Measurements from ENCODE around the gene CERS3. TPM values are rescaled to one million over a fixed set of nuclear protein-coding genes. Genes with fewer than 3 reads are reported as not detected.

Gene CERS3
- under 1 TPM in 1 of 4 donors, not detected in 3; 0.11 TPM for total RNA-seq

GRCh38 chr15:100528833-100529428 lies at the start of gene CERS3:
Gene CERS3, minus strand, starts transcription at chr15:100528950. Its CDS starts 27,101 bp downstream, at chr15:100501849.
- intact Hi-C loops (cut with DNase I), result no loop called here

GRCh38 chr15:100573526-100573925 lies 44.8 kb upstream of the CERS3 start:
- Histone ChIP-seq H3K27me3 (no peaks in the 10 kb centered on the region), H3K36me3 (peaks cover 7 to 43% (median 26%) of the 10 kb centered on the region in 4 donors), H3K27ac (replicated peaks in 1 of 4) (no peak overlapping the region), H3K4me3 (no peak overlapping the region), H3K9me3 (no peaks in the 10 kb centered on the region), H3K4me1 (peaks cover 0 to 4% (median 0%) of the 10 kb centered on the region in 4 donors)
- DNase-seq (ENCODE audit: extremely low spot score), result no peak
- WGBS, result 84% methylated on average over 4 of the region's 4 CpGs
- intact Hi-C loops (cut with DNase I), result loop anchor here (2.0 to 10.0 kb wide), 2 partner anchors 225 to 639 kb away; no protein-coding TSS in a partner anchor
- no peak for TF ChIP-seq EP300 (IDR thresholded peaks at IDR 0.05)
- no peak for TF ChIP-seq POLR2AphosphoS5 (IDR thresholded peaks at IDR 0.05)
- TF ChIP-seq POLR2A (IDR thresholded peaks at IDR 0.05; ENCODE audit: low read depth), result no peak
- TF ChIP-seq CTCF (IDR thresholded peaks at IDR 0.05), result no peak

More at GRCh38 chr15:100528833-100529428, at the start of gene CERS3:
- peaks cover 0 to 10% (median 0%) of the 10 kb centered on the region in 4 donors for H3K27me3 ChIP-seq
- no peak for TF ChIP-seq POLR2A (IDR thresholded peaks at IDR 0.05; ENCODE audit: low read depth)
- no peaks in the 10 kb centered on the region for H3K36me3 ChIP-seq
- H3K27ac ChIP-seq (replicated peaks in 1 of 4), result no peak within 1 kb of the TSS
- no peak within 1 kb of the TSS for H3K4me3 ChIP-seq
- WGBS, result 86% methylated on average over 10 of the region's 10 CpGs
- no peaks in the 10 kb centered on the region for H3K9me3 ChIP-seq
- H3K4me1 ChIP-seq, result peaks cover 3 to 23% (median 15%) of the 10 kb centered on the region in 4 donors
- no peak for DNase-seq (ENCODE audit: extremely low spot score)

GRCh38 chr15:100572362-100572983 lies 43.7 kb upstream of the CERS3 start:
- TF ChIP-seq POLR2AphosphoS5 (IDR thresholded peaks at IDR 0.05) (no peak), CTCF (IDR thresholded peaks at IDR 0.05) (peak; percentile 49 to 63 (median 62)), EP300 (IDR thresholded peaks at IDR 0.05) (no peak)
- Histone ChIP-seq H3K27me3 (no peaks in the 10 kb centered on the region), H3K27ac (replicated peaks in 1 of 4) (no peak overlapping the region), H3K4me1 (peaks cover 0 to 4% (median 0%) of the 10 kb centered on the region in 4 donors), H3K4me3 (no peak overlapping the region), H3K9me3 (no peaks in the 10 kb centered on the region), H3K36me3 (peaks cover 7 to 48% (median 29%) of the 10 kb centered on the region in 4 donors)
- intact Hi-C loops (cut with DNase I), result loop anchor here (2.0 to 10.0 kb wide), 2 partner anchors 224 to 638 kb away; no protein-coding TSS in a partner anchor
- no peak for DNase-seq (ENCODE audit: extremely low spot score)
- WGBS, result 56% methylated on average over 4 of the region's 4 CpGs

- H3K4me3 ChIP-seq, result no peak overlapping the region
- no peak overlapping the region for H3K27ac ChIP-seq (replicated peaks in 1 of 4)
- peaks cover 0 to 4% (median 0%) of the 10 kb centered on the region in 4 donors for H3K4me1 ChIP-seq
- DNase-seq (ENCODE audit: extremely low spot score), result no peak
- intact Hi-C loops (cut with DNase I), result loop anchor here (2.0 to 10.0 kb wide), 2 partner anchors 223 to 637 kb away; no protein-coding TSS in a partner anchor
- peaks cover 7 to 48% (median 29%) of the 10 kb centered on the region in 4 donors for H3K36me3 ChIP-seq
- WGBS, result 88% methylated on average over 6 of the region's 6 CpGs
- H3K9me3 ChIP-seq, result no peaks in the 10 kb centered on the region
- TF ChIP-seq POLR2AphosphoS5 (IDR thresholded peaks at IDR 0.05) (no peak), CTCF (IDR thresholded peaks at IDR 0.05) (no peak), EP300 (IDR thresholded peaks at IDR 0.05) (no peak), POLR2A (IDR thresholded peaks at IDR 0.05; ENCODE audit: low read depth) (no peak)
- no peaks in the 10 kb centered on the region for H3K27me3 ChIP-seq
Measured at GRCh38 chr15:100571592-100572167, 42.9 kb upstream of the CERS3 start.

GRCh38 chr15:100570735-100571313 lies 42.1 kb upstream of the CERS3 start:
- Histone ChIP-seq H3K27me3 (no peaks in the 10 kb centered on the region), H3K4me3 (no peak overlapping the region), H3K36me3 (peaks cover 7 to 51% (median 29%) of the 10 kb centered on the region in 4 donors), H3K4me1 (peaks cover 0 to 4% (median 0%) of the 10 kb centered on the region in 4 donors), H3K9me3 (no peaks in the 10 kb centered on the region), H3K27ac (replicated peaks in 1 of 4) (no peak overlapping the region)
- intact Hi-C loops (cut with DNase I), result loop anchor here (10.0 kb wide), 1 partner anchor 636 kb away; no protein-coding TSS in a partner anchor
- TF ChIP-seq CTCF (IDR thresholded peaks at IDR 0.05), result no peak
- no peak for TF ChIP-seq POLR2A (IDR thresholded peaks at IDR 0.05; ENCODE audit: low read depth)
- TF ChIP-seq POLR2AphosphoS5 (IDR thresholded peaks at IDR 0.05), result no peak
- TF ChIP-seq EP300 (IDR thresholded peaks at IDR 0.05), result no peak
- 95% methylated on average over 4 of the region's 4 CpGs for WGBS
- DNase-seq (ENCODE audit: extremely low spot score), result no peak

Data from esophagus muscularis mucosa (tissue), 4 donors.